ENCODE data around the gene EBI3. TPM values are rescaled to one million over a fixed set of nuclear protein-coding genes. Genes with fewer than 3 reads are reported as not detected.

EBI3 gene
- total and polyA plus RNA-seq, 2 of the 8 experiments (the other 6 are each of a cell fraction or from before 2014, with no cell fraction given), result 0.99 to 8.4 TPM

DNA sequence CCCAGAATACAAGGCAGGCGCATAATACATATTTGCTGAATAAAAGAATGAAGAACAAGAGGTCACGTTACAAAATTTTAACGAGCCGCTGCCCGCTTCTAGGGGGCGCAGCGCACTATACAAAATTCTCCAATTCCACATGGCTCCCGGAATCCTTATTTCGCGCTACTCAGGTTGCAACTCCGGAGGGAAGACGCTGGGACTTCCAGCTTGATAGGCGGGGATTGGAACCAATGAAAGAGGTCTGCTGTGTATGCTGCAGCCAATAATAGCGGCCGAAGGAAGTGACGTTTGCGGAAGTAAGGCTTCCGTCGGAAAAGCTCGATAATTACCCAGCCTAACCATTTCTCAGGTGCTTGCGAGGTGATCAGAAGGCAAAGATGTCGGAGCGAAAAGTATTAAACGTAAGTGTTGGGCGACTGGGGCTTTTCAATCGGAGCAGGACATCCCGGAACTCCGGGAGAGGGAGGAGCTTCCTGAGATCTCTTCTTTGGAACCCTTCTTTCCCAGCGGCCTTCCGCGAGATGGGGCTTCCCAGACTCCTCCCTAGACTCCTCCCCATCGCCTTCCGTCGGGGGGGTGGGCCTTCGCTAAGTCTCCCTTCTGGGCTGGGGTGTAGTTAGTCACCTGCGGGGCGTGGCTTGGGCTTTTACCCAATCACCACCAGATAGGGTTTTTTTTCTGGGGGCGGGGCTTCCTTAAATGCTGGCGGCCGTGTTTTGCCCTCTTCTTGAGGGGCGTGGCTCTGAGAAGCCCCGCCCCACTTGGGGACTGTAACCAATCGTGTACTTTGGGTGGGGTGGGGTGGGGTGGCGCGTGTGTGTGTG lies 17.7 kb downstream of the EBI3 start, which contains the start of gene YJU2:
Gene YJU2 (plus strand): TSS at position 314 of the 827 bp plus-strand sequence. CDS start 67 bp downstream, at position 381.
- peak; percentile 82 for FAIRE-seq
- TF ChIP-seq JUN (IDR thresholded peaks at IDR 0.05; ENCODE audit: low read depth, low read length) (no peak), KDM4A (IDR thresholded peaks at IDR 0.05; ENCODE audit: low read depth, low read length, severe bottlenecking) (no peak), TAF7 (optimal IDR thresholded peaks at IDR 0.05; ENCODE audit: borderline replicate concordance, low read depth, low read length) (peak; percentile 83), BACH1 (IDR thresholded peaks at IDR 0.05; ENCODE audit: low read length) (no peak), CBX8 (IDR thresholded peaks at IDR 0.05; ENCODE audit: borderline replicate concordance, low read depth, low read length) (no peak), HDAC2 (IDR thresholded peaks at IDR 0.05; ENCODE audit: borderline replicate concordance in 1 of 2, low read depth in 2 of 2, low read length in 2 of 2) (0 out of 4 replicates have a peak, but pooled peaks have one; percentile 25 to 51), RNF2 (IDR thresholded peaks at IDR 0.05; ENCODE audit: borderline replicate concordance, low read depth, low read length, missing control alignments, poor library complexity, severe bottlenecking) (no peak), TBP (IDR thresholded peaks at IDR 0.05; ENCODE audit: low read depth, low read length) (peak; percentile 82)

More for the DNA sequence above, 17.7 kb downstream of the EBI3 start, which contains the start of gene YJU2:
- peak within 1 kb of the TSS; percentile 91 for H4K5ac ChIP-seq (ENCODE audit: insufficient read length, low read depth, low read length)
- peak within 1 kb of the TSS; percentile 95 for H2AFZ ChIP-seq (ENCODE audit: low read length)
- POLR2A ChIA-PET (ENCODE audit: partially characterized antibody), result interaction anchor here (0.5 to 2.1 kb wide), 17 partner anchors 11 to 278 kb away, joined by 3 to 16 read pairs (median 3); partner anchors contain the start of genes CHAF1A, EEF2 and MPND
- peak within 1 kb of the TSS; percentile 60 for H2BK5ac ChIP-seq (ENCODE audit: low read depth, low read length)
- H3K56ac ChIP-seq (replicated peaks; ENCODE audit: insufficient read length, low read depth, low read length), result no peak within 1 kb of the TSS
- H3K23ac ChIP-seq (ENCODE audit: insufficient read length), result no peak within 1 kb of the TSS
- H3K23me2 ChIP-seq (ENCODE audit: low read depth, low read length), result no peaks in the 10 kb centered on the region; the same call in 1 of the 2 replicates
- H2BK20ac ChIP-seq (ENCODE audit: low read length), result no peak within 1 kb of the TSS
- no peak within 1 kb of the TSS for H2AK5ac ChIP-seq (ENCODE audit: low read depth, low read length)
- H3K4me1 ChIP-seq (replicated peaks in 1 of 4; ENCODE audit: control insufficient read depth in 3 of 4, insufficient read depth in 4 of 4, low read length in 3 of 4), result peaks cover 0 to 4% (median 1%) of the 10 kb centered on the region in 4 experiments; a peak in 3 of 7 replicates
- no peaks in the 10 kb centered on the region for H3K27me3 ChIP-seq (replicated peaks in 1 of 4; ENCODE audit: control insufficient read depth in 3 of 4, extremely low read depth in 1 of 4, insufficient read depth in 3 of 4, low read length in 3 of 4)
- DNase-seq (ENCODE audit: low read depth in 1 of 2, low spot score in 2 of 2), result peak; percentile 98
- peak within 1 kb of the TSS; percentile 96; the same call in 1 of the 2 replicates for H4K8ac ChIP-seq (ENCODE audit: extremely low read depth, insufficient read depth, low read length)
- H2BK15ac ChIP-seq (ENCODE audit: low read length), result peak within 1 kb of the TSS; percentile 95; the same call in 1 of the 2 replicates
- peak within 1 kb of the TSS; percentile 91 for H3K18ac ChIP-seq (ENCODE audit: extremely low read depth, low read length)
- no peak within 1 kb of the TSS for H2BK120ac ChIP-seq (replicated peaks; ENCODE audit: low read depth, low read length)
- H3K27ac ChIP-seq (ENCODE audit: low read depth, low read length), result peak within 1 kb of the TSS; percentile 98
- peak within 1 kb of the TSS; percentile 67 to 98 (median 93) for H3K9ac ChIP-seq (replicated peaks in 1 of 4; ENCODE audit: extremely low read depth in 1 of 4, low read depth in 3 of 4, low read length in 3 of 4)
- peak within 1 kb of the TSS; percentile 30 for H3K4ac ChIP-seq (replicated peaks; ENCODE audit: insufficient read length, low read depth, low read length)
- H3K9me3 ChIP-seq (ENCODE audit: insufficient read depth in 2 of 2, low read depth in 1 of 2, low read length in 1 of 2), result peaks cover 0 to 1% of the 10 kb centered on the region in 2 experiments; a peak in 1 of 4 replicates
- H3K36me3 ChIP-seq (ENCODE audit: control insufficient read depth in 2 of 4, insufficient read depth in 4 of 4, low read length in 3 of 4), result peaks cover 15 to 26% (median 20%) of the 10 kb centered on the region in 4 experiments
- 0% methylated on average over 42 of the region's 45 CpGs; no CpG with 5 or more reads in 1 of the 2 experiments for WGBS, 2 experiments (ENCODE audit: extremely low coverage in 1 of 2, insufficient coverage in 1 of 2, insufficient read length in 1 of 2, insufficient replicate concordance in 2 of 2, low coverage in 1 of 2, low lambda C conversion rate in 2 of 2, missing lambda C conversion rate in 1 of 2)
- peak within 1 kb of the TSS; percentile 79 to 96 (median 90) for H3K4me3 ChIP-seq (ENCODE audit: extremely low read depth in 1 of 4, insufficient read depth in 2 of 4, low read depth in 3 of 4, low read length in 4 of 4)
- peaks cover 5% of the 10 kb centered on the region; the same call in 1 of the 2 replicates for H3K79me1 ChIP-seq (ENCODE audit: low read depth, low read length)
- peak within 1 kb of the TSS; percentile 72 to 77 for H3K4me2 ChIP-seq (ENCODE audit: insufficient read depth in 1 of 2, low read depth in 2 of 2, low read length in 2 of 2)
- H3K14ac ChIP-seq (ENCODE audit: insufficient read length), result no peak within 1 kb of the TSS
- peak within 1 kb of the TSS; percentile 87 for H4K91ac ChIP-seq (replicated peaks; ENCODE audit: insufficient read length, low read length)
- peaks cover 0 to 3% of the 10 kb centered on the region in 2 experiments for H4K20me1 ChIP-seq (replicated peaks in 1 of 2; ENCODE audit: control insufficient read depth in 1 of 2, insufficient read depth in 2 of 2, low read length in 2 of 2)
- H2BK12ac ChIP-seq (ENCODE audit: low read depth, low read length), result peak within 1 kb of the TSS; percentile 12; the same call in 1 of the 2 replicates
- H3K79me2 ChIP-seq (ENCODE audit: control insufficient read depth in 1 of 2, insufficient read depth in 2 of 2, low read length in 2 of 2), result peaks cover 0 to 8% of the 10 kb centered on the region in 2 experiments; a peak in 2 of 4 replicates
- CTCF ChIA-PET (ENCODE audit: partially characterized antibody), result interaction anchor here (0.6 to 1.2 kb wide), 3 partner anchors 13 to 225 kb away, joined by 3 to 4 read pairs (median 3); partner anchors contain the start of gene HDGFL2

All from H1 (cell line).